HG02798 (cell line): ENCODE measurements around the gene ABCG8.

Source experiments
- ATAC-seq: cut with Tn5 transposase; IDR thresholded peaks from one replicate; pipeline ENCODE4 v1.9.1; 2021; ENCODE audit warnings: mild to moderate bottlenecking; ENCODE audit not compliant: unreplicated experiment, poor library complexity

The ABCG8 gene

DNA sequence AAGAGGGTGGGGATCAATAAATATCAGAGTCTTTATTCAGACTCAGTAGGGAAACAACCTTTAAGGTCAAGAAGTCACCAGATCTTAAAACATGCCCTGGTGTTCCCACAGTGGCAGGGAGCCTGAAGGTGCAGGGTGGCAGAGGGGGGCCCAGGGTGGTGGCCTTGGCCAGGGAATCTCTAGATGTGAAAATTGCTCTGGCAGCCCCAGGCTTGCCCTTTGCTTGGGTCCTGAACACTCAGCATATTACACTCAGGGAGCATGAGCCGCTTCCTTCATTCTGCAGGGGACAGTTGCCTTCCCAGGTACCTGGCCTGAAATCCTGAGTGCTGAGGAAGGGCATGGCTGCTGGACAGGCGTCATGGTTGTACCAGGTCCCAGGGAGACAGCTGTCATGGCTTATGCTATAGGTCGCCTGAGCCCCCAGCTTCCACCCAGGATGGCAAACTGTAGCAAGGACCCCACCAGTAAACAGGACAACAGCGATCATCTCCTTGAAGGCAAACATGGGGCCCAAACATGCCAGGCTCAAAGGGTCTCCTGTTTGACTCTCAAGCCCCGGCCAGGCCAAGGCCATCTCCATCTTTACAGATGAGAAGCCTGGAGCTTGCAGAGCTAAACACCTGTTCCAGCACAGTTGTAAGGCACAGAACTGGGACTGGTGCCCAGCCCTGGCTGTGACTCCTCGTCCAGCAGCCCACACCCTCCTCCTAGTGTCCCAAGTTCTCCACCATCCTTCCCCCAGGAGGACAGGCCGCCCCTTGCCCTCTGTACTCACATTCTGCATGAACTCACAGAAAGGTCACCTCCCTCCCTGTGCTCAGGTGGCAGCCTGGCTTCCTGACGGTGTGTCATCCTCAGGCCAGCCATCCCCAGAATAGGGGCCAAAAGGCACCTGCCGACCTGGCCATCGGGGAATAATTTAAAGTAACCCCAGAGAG is 14.6 kb downstream of the ABCG8 start:
- ATAC-seq, result no peak

DNA sequence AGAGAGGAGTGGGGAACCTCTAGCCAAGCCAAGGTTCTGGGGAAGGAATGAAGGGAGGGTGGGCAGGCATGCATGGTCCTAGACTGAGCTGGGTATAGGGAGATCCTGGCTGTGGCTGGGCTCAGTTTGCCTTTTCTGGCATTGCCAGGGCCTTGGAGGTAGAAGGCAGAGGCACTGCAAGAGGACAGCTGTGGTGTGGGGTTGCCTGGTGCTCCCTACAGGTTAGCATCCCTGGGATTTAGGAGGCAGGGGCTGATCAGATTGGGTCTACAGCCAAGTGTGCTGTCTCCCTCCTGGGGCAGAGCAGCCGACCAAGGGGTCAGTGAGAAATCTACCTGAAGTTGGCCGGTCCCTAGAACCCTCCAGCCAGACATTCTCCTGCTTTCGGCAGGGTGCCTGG is 15.9 kb downstream of the ABCG8 start:
- no peak for ATAC-seq

DNA sequence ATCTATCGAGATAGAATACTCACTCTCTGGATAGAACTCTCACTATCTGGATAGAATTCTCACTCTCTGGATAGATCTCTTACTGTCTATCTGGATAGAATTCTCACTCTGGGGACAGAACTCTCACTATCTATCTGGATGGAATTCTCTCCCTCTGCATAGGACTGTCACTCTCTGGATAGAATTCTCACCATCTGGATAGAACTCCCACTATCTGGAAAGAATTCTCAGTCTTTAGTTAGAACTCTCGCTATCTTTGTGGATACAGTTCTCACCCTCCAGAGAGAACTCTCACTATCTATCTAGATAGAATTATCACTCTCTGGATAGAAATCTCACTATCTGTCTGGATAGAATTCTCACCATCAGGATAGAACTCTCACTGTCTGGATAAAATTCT is 16.5 kb downstream of the ABCG8 start:
- no peak for ATAC-seq

DNA sequence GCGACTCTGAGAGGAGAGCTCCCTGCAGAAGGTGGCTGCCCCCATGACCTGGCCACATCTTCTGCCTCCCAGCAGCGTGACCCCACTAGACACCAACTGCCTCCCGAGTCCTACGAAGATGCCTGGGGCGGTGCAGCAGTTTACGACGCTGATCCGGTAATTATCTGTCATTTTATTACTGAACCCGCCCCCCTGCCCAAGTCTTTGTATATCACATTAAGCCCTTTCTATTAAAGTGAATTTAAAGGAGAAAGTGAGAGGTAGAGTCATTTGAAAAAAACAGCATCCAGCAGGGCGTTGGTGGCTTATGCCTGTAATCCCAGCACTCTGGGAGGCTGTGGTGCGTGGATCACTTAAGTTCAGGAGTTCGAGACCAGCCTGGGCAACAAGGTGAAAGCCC is 33.4 kb downstream of the ABCG8 start:
- no peak for ATAC-seq

DNA sequence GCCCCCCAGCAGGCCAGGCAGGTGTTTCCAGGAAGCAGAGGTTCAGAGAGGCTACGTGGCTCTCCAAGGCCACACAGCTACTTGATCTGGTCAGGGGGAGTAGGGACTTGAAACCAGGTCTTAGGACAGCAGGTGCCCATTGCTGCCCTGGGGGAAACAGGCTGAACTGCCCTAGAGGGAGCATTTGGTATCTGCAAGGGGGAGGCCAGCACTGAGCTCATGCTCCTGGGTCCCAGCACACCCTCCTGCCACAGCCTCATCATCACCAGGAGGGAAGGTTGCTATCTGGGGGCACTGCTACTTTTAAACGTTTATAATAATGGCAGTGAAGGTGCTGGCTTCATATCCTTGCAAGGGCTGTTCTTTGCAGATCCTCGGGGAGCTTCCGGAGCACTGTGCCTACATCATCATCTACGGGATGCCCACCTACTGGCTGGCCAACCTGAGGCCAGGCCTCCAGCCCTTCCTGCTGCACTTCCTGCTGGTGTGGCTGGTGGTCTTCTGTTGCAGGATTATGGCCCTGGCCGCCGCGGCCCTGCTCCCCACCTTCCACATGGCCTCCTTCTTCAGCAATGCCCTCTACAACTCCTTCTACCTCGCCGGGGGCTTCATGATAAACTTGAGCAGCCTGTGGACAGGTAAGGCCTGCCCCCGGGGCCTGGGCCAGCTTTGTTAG is 36.1 kb downstream of the ABCG8 start:
- ATAC-seq, result no peak

DNA sequence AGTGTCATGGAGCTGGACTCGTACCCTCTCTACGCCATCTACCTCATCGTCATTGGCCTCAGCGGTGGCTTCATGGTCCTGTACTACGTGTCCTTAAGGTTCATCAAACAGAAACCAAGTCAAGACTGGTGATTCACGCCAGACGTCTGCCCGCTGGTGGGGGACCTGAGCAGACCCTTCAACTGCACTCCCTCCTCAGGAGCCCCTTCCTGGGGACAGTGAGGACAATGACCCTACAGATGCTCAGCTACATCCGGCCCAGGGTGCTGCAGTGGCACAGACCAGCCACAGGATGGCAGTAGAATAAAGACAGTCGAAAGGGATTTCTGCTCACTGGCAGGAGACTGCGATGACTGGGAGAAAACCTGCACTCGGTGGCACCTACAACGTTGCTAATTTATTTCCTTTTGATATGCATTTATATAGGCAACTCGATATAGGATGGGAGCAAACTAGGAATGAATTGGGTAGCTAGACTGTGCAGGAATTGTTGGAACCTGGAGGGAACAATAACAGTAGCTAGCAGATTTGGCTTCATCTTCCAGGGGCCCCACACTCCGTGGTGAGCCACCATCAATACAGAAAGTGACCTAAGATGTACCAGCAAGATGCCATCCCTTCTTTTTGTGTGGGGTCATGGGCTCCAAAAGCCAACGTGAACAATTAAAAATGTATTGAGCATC is 39.2 kb downstream of the ABCG8 start:
- ATAC-seq, result peak; percentile 78

DNA sequence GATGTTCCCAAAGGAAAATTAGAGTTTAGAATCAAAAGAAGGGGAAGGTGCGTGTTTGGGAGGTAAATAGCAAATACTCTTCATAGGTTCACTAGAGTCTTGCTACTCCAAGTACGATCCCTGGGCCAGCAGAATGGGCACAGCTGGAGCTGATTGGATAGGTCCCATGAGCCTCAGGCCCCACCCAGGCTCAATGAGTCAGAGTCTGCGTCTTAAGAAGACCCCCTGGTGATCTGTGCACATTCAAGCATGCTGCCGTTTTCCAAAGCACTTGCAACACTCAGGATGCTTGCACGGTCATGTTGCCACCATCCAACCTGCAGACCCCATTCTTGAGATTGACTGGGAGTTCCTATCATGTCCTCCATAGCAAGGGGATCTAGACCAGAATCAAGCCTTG is 40.5 kb downstream of the ABCG8 start:
- ATAC-seq, result no peak

DNA sequence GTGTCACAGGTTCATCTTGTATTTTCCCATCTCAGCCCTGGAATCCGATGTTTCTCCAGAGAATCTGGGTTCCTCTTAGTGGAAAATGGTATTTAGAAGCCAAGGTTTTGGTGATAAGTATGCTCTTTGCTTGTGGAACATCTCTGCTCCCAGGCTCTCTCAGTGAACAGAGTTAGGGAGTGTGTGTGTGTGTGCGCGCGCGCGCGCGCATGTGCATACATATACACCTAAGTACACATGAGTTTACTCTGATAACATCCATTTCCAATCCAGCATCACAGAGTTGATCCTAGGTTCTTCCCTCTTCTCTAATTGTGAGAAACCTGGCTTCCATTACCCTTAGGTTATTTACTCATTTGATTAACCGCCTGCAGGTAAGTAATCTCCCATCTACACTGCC is 41.7 kb downstream of the ABCG8 start:
- no peak for ATAC-seq

DNA sequence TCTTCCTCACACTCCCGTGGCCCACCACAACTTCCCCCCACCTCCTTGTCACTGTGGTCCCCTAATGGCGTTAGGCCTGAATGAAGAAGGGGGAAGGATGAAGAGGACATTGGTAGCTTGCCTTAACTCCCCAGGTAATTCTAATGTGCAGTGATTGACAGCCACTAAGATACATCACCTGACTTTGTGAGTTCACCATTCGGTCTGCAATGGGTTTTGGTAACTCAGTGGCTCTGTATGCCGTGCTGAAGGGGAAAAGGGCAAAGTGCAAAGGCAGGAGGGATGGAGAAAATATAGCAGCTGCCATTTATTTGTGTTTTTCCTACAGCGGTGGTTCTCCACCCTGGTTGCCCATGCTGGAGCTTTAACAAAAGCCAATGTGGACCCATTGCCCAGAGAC is 42.2 kb downstream of the ABCG8 start:
- ATAC-seq, result no peak

DNA sequence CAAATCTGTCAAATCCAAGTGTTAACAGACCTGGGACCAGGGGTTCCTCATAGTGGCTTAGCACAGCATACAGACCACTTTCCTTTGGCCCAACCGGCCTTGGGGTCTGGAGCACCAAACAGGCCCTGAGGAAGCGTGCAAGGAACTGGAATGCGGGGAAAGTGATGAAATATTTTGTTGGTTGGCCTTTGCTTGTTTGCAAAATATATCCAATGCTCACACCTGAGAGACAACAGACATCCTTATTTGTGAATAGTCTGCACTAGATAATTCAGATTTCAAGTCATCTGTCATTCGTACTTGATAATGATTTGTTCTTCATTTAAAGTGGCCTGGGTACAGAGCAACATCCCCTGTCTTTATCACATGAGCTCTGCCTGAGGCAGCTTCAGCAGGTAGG is 43.5 kb downstream of the ABCG8 start:
- ATAC-seq, result no peak

DNA sequence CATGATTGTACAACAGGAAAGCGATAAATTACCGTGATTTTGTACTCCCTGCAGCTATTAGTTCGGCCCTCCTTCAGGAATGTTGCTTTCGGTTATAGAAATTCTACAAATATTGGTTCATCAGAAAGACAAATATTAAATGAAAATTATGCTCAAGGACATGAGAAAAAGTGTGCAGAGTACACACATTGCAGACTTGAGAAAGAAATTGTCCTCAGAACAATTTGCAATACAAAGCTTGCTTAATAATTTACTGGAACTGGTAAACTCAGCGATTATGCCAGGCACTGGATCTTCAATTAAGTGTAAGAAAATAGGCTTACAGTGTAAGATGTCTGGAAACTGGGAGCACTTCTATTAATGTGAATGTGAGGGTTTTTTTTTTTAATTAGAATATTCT is 45.9 kb downstream of the ABCG8 start:
- no peak for ATAC-seq

DNA sequence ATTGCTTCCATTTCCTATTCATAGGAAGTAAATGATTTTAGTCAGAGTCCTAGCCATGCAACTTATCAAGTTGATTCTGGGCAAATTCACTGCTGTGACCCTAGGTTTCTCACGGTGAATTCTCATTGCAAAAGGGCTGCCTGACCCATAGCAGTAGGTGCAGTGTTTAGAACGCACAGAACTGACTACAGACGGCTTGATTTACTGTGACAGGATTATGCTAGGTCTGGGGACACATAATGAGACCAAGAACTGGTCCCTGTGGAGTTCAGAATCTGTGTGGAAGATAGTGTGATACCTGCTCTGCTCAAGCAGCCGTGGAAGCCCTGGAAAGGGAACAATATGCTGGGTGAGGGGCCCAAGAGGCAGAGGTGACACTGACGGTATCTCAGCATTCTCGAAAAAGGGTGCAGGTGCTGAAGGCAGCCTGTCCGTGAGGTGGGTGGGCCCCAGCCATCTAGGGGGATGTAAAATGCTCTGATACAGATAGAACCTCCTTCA is 46.4 kb downstream of the ABCG8 start:
- ATAC-seq, result no peak

DNA sequence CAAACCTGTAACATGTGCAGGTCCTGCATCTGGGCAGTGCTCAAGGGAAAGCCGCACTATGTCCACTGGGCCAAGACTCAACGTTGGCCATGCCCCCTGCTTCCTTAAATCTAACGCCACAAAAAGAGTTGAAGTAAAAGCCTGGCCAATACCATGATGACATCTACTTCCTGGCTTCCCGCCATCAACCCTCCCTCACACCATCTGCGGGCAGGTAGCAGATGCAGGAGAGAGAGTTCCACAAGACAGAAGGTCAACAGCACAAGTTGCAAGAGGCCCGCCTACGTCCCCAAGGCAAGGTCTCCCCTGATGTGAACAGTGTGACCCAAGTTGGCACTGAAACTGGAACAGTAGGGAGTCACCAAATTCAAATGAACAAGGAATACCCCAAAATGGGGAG is 48.4 kb downstream of the ABCG8 start:
- ATAC-seq, result no peak

DNA sequence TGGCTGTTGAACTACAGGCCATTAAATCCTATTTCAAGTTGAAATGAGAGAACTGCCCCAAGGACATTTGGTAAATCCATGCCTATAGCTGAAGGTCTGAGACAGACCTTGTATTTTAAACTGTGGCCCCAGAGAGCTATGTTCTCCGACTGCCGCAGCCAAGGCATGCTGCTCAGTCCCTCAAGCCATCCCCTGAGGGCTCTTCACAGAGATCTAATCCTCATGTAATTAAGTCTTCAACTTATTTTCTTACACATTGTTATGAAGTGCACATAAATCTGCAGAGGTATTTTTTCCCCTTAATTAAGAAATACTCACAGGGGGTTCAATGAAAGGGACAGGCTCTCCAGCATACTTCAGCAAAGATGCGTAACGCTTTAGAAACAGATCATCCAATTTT is 50.6 kb downstream of the ABCG8 start:
- no peak for ATAC-seq

DNA sequence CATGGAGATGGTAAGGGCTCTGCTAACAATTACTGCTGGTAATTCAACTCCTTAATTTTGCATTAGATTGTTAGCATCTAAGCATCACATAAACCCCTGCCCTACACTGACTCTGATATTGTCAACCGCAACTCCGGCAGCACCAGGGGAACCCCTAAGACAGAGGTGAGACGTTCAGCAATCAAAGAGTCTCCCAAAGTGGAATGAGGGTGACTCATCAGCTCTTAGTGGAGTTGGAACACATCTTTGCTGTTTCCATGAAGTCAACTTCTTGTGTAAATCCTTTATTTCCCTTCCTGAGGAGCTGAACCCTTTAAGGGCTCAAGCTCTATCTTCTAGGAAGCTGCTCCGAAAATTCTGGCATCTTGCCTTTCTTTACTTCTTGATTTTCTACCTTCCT is 52.1 kb downstream of the ABCG8 start:
- ATAC-seq, result no peak

DNA sequence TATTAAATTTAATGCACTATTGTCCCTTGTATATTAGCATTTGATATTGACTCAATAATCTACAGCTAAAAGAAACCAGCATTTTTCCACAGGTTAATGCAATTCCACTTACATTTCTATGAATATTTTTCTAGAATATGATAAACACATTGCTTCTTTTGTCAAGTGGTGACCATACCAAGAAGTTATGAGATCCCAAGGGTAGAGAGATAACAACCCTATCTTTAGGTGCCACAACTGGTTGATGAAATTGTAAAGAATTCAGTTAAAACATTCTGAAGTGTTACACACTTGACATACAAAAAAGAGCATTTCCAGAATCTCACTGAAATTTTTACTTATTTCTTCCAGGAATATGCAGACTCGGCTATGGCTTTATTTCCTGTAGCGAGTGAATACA is 56.0 kb downstream of the ABCG8 start:
- no peak for ATAC-seq

DNA sequence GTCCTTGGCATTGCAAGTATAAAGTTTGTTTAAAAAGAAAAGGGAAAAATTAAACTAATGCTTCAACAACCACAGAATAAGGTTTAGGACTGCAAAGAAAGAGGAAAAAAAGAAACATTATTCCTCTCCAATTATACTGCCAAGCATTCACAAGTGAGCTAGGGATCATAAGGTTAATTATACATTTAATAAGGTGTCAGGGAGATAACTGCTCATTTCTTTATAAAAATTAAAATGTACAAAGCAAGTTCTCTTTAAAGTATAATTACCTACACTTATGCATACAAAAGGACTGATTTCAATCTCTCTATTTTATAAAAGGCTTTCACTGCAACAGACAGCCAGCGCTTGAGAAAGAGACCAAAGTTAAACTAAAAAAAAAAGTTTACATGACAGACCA is 58.1 kb downstream of the ABCG8 start:
- no peak for ATAC-seq

DNA sequence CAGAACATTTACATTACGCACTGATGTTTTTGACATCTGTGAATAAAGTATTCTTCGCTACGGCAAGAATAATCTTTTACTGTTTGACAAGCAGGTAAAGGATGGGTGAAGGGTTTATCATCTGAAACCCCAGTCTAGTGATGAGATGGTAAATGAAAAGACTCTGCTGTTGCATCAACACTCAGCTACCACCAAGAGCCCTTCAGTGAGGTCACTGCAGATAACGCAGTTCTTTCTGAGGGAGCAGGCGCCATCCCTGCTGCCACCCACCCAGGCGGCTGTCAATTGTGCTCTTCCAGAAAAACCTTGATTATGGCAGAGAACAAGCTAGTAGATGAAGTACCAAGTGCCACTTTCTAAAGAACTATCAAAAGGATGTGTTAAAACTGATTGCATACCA is 58.7 kb downstream of the ABCG8 start:
- no peak for ATAC-seq

DNA sequence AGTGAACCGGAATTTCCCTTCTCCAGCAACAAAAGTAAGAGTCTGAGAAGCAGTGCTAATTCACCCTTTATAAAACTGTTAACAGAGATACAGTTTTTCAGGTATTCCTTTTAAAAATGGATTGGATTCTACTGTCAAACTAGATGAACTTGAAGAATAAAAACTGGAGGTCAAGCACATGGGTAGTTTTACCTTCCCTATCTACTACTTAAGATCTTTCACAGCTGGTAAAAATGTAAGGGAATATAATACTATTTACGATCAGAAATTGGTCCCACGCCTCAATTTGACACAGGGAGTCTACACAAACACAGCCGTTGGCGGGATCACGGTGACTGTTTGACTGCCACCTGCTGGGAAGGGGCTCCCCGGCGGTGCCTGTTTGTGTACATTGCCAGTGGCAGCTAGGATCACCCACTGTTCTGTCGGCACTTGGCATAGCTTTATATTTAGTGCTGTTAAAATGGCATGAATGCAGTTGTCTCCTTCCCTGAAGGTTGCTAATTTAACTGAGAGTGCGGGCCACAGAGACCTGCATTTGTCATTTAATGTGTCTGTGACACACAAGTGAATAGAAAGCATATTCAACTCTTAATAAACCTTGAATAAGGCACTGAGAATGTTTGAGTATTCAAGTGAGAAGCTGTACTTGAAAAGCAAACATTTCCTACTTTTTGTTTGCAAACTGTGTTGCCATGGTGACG is 59.5 kb downstream of the ABCG8 start:
- no peak for ATAC-seq

DNA sequence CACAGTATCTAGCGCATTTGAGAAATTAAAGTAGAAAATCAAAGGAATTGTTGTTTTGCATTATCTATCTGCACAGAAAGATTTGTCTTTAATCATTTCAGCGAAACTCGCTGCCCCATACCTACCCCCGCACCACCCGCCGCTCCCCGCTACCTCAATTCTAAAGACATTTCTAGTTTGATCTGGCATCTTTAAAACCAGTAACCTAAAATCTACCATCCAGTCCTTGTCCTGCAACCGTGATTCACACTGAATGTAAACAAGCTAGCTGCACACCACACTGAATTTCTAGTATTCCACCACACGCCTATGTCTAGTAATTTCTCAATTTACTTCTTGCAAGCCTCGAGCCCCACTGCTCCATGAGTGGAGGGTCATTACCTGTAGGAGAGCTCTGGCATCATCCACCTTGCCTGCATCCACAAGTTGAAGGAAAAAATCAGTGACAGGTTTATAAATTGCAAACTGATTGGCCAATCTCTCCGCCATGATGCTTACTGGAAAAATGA is 60.1 kb downstream of the ABCG8 start:
- ATAC-seq, result no peak
